Immature natural killer cell (primary cell): Measurements from ENCODE around the gene EYA4. TPM values are rescaled to one million over a fixed set of nuclear protein-coding genes. Genes with fewer than 3 reads are reported as not detected.

Experiments
- DNase-seq, 3 donors: peaks; one replicate each; pipeline ENCODE4 v3.0.0; 2022; ENCODE audit warnings: mixed read lengths in 1 of 3
- H3K27ac Mint-ChIP-seq, 6 donors: one replicate each; pipeline ENCODE4 v1.8.0; 2020; ENCODE audit warnings: mixed read lengths in 6 of 6, mild to moderate bottlenecking in 5 of 6, inconsistent platforms in 4 of 6, moderate library complexity in 3 of 6
- H3K27me3 Mint-ChIP-seq, 3 donors: one replicate each; pipeline ENCODE4 v1.8.0; 2020 to 2021; ENCODE audit warnings: low read depth in 3 of 3, mild to moderate bottlenecking in 3 of 3, mixed read lengths in 3 of 3, moderate library complexity in 3 of 3, inconsistent platforms in 1 of 3
- H3K36me3 Mint-ChIP-seq, 3 donors: one replicate each; pipeline ENCODE4 v1.8.0; 2020; ENCODE audit warnings: mixed read lengths in 3 of 3, inconsistent platforms in 2 of 3, mild to moderate bottlenecking in 2 of 3
- H3K4me1 Mint-ChIP-seq, 2 donors: one replicate each; pipeline ENCODE4 v1.8.0; 2020; ENCODE audit warnings: inconsistent platforms in 2 of 2, mild to moderate bottlenecking in 2 of 2, mixed read lengths in 2 of 2, moderate library complexity in 1 of 2
- H3K4me3 Mint-ChIP-seq, 5 donors: one replicate each; pipeline ENCODE4 v1.8.0; 2020; ENCODE audit warnings: mild to moderate bottlenecking in 5 of 5, mixed read lengths in 5 of 5, inconsistent platforms in 3 of 5, moderate library complexity in 3 of 5
- H3K9me3 Mint-ChIP-seq, 6 donors: one replicate each; pipeline ENCODE4 v1.8.0; 2020; ENCODE audit warnings: mild to moderate bottlenecking in 6 of 6, mixed read lengths in 6 of 6, inconsistent platforms in 4 of 6, moderate library complexity in 3 of 6
- polyA plus RNA-seq, 3 donors: library from polyadenylated mRNA; unstranded; fragments of 300-500 nt; fragmentation: Illumina TruSeq; gene quantifications; one replicate each; pipeline ENCODE4 v1.2.3, GENCODE V29; 2021

Gene EYA4
- polyA plus RNA-seq, 3 donors from 2014 or later = not detected

- H3K27ac Mint-ChIP-seq = no peak overlapping the region
- peaks cover 0 to 6% of the 10 kb centered on the region in 2 donors for H3K4me1 Mint-ChIP-seq
- H3K27me3 Mint-ChIP-seq = peaks cover 3 to 9% (median 8%) of the 10 kb centered on the region in 3 donors
- H3K36me3 Mint-ChIP-seq = no peaks in the 10 kb centered on the region
- H3K9me3 Mint-ChIP-seq = peaks cover 0 to 14% (median 0%) of the 10 kb centered on the region in 6 donors
- no peak for DNase-seq
- peak overlapping the region in 1 of 5 donors; percentile 46 for H3K4me3 Mint-ChIP-seq
Observed at GRCh38 chr6:133568970-133569889, 328.1 kb downstream of the EYA4 start.

GRCh38 chr6:133571681-133572080 lies 330.5 kb downstream of the EYA4 start:
- no peak overlapping the region for H3K27ac Mint-ChIP-seq
- H3K27me3 Mint-ChIP-seq = peaks cover under 1 to 9% (median 8%) of the 10 kb centered on the region in 3 donors
- H3K4me1 Mint-ChIP-seq = peaks cover 0 to 6% of the 10 kb centered on the region in 2 donors
- DNase-seq = no peak
- H3K4me3 Mint-ChIP-seq = no peak overlapping the region
- H3K36me3 Mint-ChIP-seq = no peaks in the 10 kb centered on the region
- peaks cover 0 to 14% (median 1%) of the 10 kb centered on the region in 6 donors for H3K9me3 Mint-ChIP-seq

DNA sequence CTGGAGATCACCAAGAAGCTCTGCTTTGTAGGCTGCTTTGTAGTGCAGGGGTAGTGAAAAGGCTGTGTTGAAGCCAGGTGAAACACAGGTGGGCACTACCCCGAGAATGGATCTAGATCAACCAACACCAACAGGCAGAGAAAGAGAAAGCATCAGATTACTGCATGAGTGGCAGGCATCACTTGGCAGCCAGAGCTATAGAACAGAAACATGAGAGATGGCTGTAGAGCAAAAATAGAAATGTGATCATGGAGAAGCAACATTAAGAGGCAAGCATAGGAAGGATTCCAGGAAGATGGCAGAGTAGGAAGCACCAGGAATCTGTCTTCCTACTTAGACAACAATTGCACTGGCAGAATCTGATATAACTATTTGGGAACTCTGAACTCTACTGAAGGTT lies 336.7 kb downstream of the EYA4 start:
- H3K27ac Mint-ChIP-seq = no peak overlapping the region
- no peak for DNase-seq
- peaks cover 0 to 2% (median 0%) of the 10 kb centered on the region in 3 donors for H3K27me3 Mint-ChIP-seq
- peaks cover 0 to 8% (median 4%) of the 10 kb centered on the region in 6 donors for H3K9me3 Mint-ChIP-seq
- no peak overlapping the region for H3K4me3 Mint-ChIP-seq
- H3K36me3 Mint-ChIP-seq = no peaks in the 10 kb centered on the region
- no peaks in the 10 kb centered on the region for H3K4me1 Mint-ChIP-seq
